Transverse colon (tissue), 4 donors: ENCODE data around the gene IDI1. TPM values are rescaled to one million over a fixed set of nuclear protein-coding genes. Genes with fewer than 3 reads are reported as not detected.

ENCODE experiments used
- DNase-seq: peaks from one replicate; pipeline ENCODE4 v3.0.0-alpha.2; 2019
- H3K27ac ChIP-seq, 4 donors: fragments of 200-600 bp; sonication (generic); 2 replicates each; pipeline ENCODE4 v1.5.1; 2016 to 2018; ENCODE audit warnings: inconsistent platforms in 4 of 4
- H3K27me3 ChIP-seq: fragments of 200-600 bp; sonication (generic); 2 replicates; pipeline ENCODE4 v1.5.1; 2017; ENCODE audit warnings: inconsistent platforms
- H3K36me3 ChIP-seq, 4 donors: fragments of 200-600 bp; sonication (generic); 2 replicates each; pipeline ENCODE4 v1.5.1; 2017 to 2019; ENCODE audit warnings: inconsistent platforms in 4 of 4
- H3K4me1 ChIP-seq, 4 donors: fragments of 200-600 bp; sonication (generic); 2 replicates each; pipeline ENCODE4 v1.5.1; 2017 to 2020; ENCODE audit warnings: inconsistent platforms in 4 of 4
- H3K4me3 ChIP-seq, 4 donors: fragments of 200-600 bp; sonication (generic); 1 replicate in 1 of 4; 2 replicates in 3 of 4; pipeline versions ENCODE4 v1.5.1 to v1.6.1; 2017 to 2019; ENCODE audit warnings: inconsistent platforms in 4 of 4
- H3K9me3 ChIP-seq, 2 donors: fragments of 200-600 bp; sonication (generic); 2 replicates each; pipeline ENCODE4 v1.5.1; 2017 to 2019; ENCODE audit warnings: inconsistent platforms in 2 of 2
- EP300 ChIP-seq: sonication (generic); formaldehyde crosslinking; IDR thresholded peaks from one replicate; pipeline ENCODE4 v1.6.1; 2017; ENCODE audit warnings: antibody characterized with exemption, low read depth
- POLR2A ChIP-seq: fragments of 450-650 bp; IDR thresholded peaks from one replicate; pipeline ENCODE4 v1.6.1; 2016; ENCODE audit warnings: antibody characterized with exemption, mild to moderate bottlenecking, moderate library complexity
- POLR2AphosphoS5 ChIP-seq, 3 donors: sonication (generic); formaldehyde crosslinking; IDR thresholded peaks; one replicate each; pipeline ENCODE4 v1.6.1; 2016; ENCODE audit warnings: antibody characterized with exemption in 3 of 3
- WGBS, 2 donors: methylation state at CpG; one replicate each; pipeline ENCODE4 v1.1.5; 2018; ENCODE audit warnings: low coverage in 1 of 2; 5-methylcytosine and 5-hydroxymethylcytosine counted together
- in situ Hi-C, 4 donors: fragments of 200-750 bp; cut with MboI; loops; one replicate each; pipeline versions ENCODE4 v1.15.0 to v1.15.1; 2017; ENCODE audit warnings: low sequenced_read_pairs in 3 of 4, low pct_ligation_motif_present in 1 of 4, low pct_unique_long_range_greater_than_20kb in 1 of 4
- intact Hi-C: fragments of 100-400 bp; cut with DNase I; formaldehyde crosslinking; loops from one replicate; pipeline ENCODE4 v1.15.1; 2023; ENCODE audit warnings: low total_unique reads
- total RNA-seq, 4 donors: library from RNA; depleted of rRNA; stranded (reverse); fragments of >200 nt; gene quantifications; one replicate each; pipeline ENCODE4 v1.1.0, GENCODE V29; 2016
- TF ChIP-seq, protein P1 (sequence below), 5 experiments: fragments of 200-600 bp in 3 of 5; fragments of 450-650 bp in 2 of 5; sonication (generic) in 3 of 5; IDR thresholded peaks; 1 replicate in 2 of 5; 2 replicates in 3 of 5; pipeline ENCODE4 v1.5.1; 2016 to 2017; ENCODE audit warnings: antibody characterized with exemption in 5 of 5, inconsistent platforms in 3 of 5, mild to moderate bottlenecking in 2 of 5, moderate library complexity in 1 of 5

The IDI1 gene
- total RNA-seq, 4 donors from 2014 or later = 31.1 to 81.5 (median 57.1) TPM

DNA sequence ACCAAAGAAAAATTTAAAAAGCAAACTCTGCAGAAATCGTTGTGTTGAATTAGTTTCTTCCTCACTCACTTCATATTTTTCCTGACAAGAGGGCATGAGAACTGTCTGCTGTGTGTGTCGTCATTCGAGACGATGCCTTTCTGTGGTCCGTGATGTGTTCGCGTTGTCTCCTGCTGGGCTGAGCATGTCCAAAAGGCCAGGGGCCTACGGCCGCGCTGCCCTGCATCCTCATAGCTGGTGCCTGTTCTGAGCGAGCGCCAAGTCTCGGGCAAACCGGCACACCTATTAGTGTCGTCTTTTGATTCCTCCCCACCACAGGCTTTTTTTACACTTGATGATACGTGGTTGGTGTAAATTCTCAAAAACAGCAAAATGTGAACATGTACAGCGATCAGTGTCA is 34.7 kb upstream of the IDI1 start:
- DNase-seq = no peak
- TF ChIP-seq POLR2A = no peak
- Histone ChIP-seq H3K27me3 (no peaks in the 10 kb centered on the region), H3K4me1 (peaks cover 0 to 8% (median 4%) of the 10 kb centered on the region in 4 donors), H3K9me3 (no peaks in the 10 kb centered on the region), H3K27ac (no peak overlapping the region), H3K4me3 (no peak overlapping the region), H3K36me3 (peaks cover 0 to 66% (median 30%) of the 10 kb centered on the region in 4 donors)
- intact Hi-C loops (loop anchor here (5.0 kb wide), 1 partner anchor 1074 kb away; no protein-coding TSS in a partner anchor), in situ Hi-C loops (no loop called here)
- 92 to 95% methylated on average over 10 to 17 of the region's 17 CpGs for WGBS, 2 donors

DNA sequence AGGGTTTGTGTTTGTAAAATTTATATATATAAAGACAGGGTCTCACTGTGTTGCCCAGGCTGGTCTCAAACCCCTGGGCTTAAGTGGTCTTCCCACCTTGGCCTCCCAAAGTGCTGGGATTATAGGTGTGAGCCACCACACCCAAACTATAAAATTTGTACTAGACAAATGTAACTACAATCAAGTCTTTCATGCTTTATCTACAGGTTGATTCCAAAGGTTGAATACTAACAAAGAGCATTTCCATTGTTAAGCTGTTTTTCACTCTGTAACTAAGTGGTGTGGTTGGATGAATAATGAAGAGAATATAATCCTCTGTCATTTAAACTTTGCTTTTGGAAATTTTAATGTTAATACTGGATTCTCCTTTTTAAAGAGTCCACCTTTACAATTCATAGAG is 29.7 kb upstream of the IDI1 start:
- no peaks in the 10 kb centered on the region for H3K27me3 ChIP-seq
- no peak overlapping the region for H3K4me3 ChIP-seq
- intact Hi-C loops = no loop called here
- no peak for TF ChIP-seq POLR2A
- TF ChIP-seq, protein P1, sequence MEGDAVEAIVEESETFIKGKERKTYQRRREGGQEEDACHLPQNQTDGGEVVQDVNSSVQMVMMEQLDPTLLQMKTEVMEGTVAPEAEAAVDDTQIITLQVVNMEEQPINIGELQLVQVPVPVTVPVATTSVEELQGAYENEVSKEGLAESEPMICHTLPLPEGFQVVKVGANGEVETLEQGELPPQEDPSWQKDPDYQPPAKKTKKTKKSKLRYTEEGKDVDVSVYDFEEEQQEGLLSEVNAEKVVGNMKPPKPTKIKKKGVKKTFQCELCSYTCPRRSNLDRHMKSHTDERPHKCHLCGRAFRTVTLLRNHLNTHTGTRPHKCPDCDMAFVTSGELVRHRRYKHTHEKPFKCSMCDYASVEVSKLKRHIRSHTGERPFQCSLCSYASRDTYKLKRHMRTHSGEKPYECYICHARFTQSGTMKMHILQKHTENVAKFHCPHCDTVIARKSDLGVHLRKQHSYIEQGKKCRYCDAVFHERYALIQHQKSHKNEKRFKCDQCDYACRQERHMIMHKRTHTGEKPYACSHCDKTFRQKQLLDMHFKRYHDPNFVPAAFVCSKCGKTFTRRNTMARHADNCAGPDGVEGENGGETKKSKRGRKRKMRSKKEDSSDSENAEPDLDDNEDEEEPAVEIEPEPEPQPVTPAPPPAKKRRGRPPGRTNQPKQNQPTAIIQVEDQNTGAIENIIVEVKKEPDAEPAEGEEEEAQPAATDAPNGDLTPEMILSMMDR (IDR thresholded peaks at IDR 0.05) = no peak
- TF ChIP-seq POLR2AphosphoS5 (IDR thresholded peaks at IDR 0.05) = no peak
- TF ChIP-seq EP300 = no peak
- peaks cover 0 to 18% (median 8%) of the 10 kb centered on the region in 4 donors for H3K4me1 ChIP-seq
- H3K27ac ChIP-seq = peak overlapping the region; percentile 68 to 82 (median 79)
- H3K36me3 ChIP-seq = peaks cover 0 to 35% (median 21%) of the 10 kb centered on the region in 4 donors
- in situ Hi-C loops = no loop called here
- H3K9me3 ChIP-seq = no peaks in the 10 kb centered on the region
- no peak for DNase-seq

DNA sequence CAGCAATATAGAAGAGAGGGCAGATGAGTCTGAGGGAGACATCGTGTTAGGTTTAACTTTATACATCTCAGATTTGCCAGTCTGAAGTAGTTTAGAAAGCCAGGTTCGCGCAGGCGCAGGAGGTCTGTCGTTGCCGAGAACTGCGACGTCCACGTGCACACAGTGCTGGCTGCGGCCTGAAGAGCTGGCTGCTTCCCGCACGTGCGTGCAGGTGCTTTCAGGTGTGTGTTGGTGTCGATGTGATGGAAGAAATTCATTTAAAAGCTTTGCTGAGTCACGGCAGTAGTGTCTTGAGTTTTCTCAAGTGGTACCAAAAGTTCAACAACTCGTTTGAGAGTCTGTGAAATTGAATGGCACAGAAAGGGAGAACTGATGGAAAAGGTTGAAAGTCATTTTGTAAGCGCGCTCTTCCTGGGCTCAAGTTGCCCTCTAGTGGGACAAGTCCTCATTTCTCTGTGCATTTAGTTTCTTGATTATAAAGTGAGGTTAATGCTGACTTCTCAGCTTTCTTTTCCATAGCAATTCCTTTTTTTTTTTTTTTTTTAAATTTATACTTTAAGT is 25.9 kb upstream of the IDI1 start:
- no peaks in the 10 kb centered on the region for H3K27me3 ChIP-seq
- H3K27ac ChIP-seq = no peak overlapping the region
- H3K4me3 ChIP-seq = no peak overlapping the region
- intact Hi-C loops = no loop called here
- in situ Hi-C loops = no loop called here
- WGBS, 2 donors = 94% methylated on average over 3 to 18 of the region's 18 CpGs
- DNase-seq = no peak
- no peaks in the 10 kb centered on the region for H3K9me3 ChIP-seq
- peaks cover 0 to 30% (median 12%) of the 10 kb centered on the region in 4 donors for H3K36me3 ChIP-seq
- peaks cover 4 to 21% (median 9%) of the 10 kb centered on the region in 4 donors for H3K4me1 ChIP-seq
- no peak for TF ChIP-seq POLR2A
- TF ChIP-seq, protein P1 (IDR thresholded peaks at IDR 0.05) = peak in 3 of 5 experiments; percentile 27 to 30 (median 28)
- TF ChIP-seq POLR2AphosphoS5 (IDR thresholded peaks at IDR 0.05) = no peak
- no peak for TF ChIP-seq EP300

DNA sequence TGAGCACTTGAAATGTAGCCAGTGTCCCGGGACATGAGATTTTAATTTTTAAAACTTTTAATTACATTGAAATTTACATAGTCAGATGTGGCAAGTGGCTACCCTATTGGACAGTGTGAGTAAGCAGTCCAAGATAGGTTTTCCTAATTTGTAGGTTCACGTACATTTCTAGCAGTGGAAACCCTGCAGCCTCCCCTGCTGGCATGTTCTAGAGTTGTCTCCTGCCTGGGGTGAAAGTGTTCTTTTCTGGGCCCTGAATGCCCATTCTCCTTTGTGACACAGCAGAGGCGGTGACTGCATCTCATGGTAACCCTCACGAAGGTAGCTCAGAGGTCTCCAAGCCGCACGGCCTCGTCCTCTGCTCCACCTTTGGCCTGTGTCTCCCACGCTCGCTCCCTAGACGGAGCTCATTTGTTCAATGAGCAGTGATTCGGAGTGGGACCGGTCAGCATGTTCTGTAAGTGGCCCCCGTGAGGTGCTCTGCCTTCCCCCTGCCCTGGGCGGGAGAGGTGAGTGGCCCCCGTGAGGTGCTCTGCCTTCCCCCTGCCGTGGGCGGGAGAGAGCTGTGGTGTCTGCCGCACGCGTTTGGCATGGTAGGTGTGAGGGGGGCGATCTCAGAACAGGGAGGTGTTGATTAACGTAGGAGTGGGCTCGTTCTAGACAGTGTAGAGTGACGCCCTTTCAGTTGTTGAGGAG is 25.3 kb upstream of the IDI1 start:
- Histone ChIP-seq H3K4me3 (no peak overlapping the region), H3K27ac (no peak overlapping the region), H3K4me1 (peaks cover 3 to 17% (median 8%) of the 10 kb centered on the region in 4 donors), H3K9me3 (no peaks in the 10 kb centered on the region), H3K27me3 (no peaks in the 10 kb centered on the region), H3K36me3 (peaks cover 0 to 28% (median 9%) of the 10 kb centered on the region in 4 donors)
- in situ Hi-C loops = no loop called here
- 95 to 100% methylated on average over 2 to 24 of the region's 24 CpGs for WGBS, 2 donors
- intact Hi-C loops = no loop called here
- TF ChIP-seq, protein P1 (IDR thresholded peaks at IDR 0.05) = no peak
- no peak for TF ChIP-seq EP300
- no peak for TF ChIP-seq POLR2A
- DNase-seq = no peak
